Thoracic aorta (tissue), 2 donors: ENCODE data around the gene USP53. TPM values are rescaled to one million over a fixed set of nuclear protein-coding genes. Genes with fewer than 3 reads are reported as not detected.

ENCODE experiments used
- ATAC-seq: fragments of 150-250 bp; one replicate; pipeline ENCODE4 v1.8.0; 2017; ENCODE audit warnings: low read depth; ENCODE audit not compliant: insufficient number of reproducible peaks, low FRiP score
- DNase-seq: peaks from one replicate; pipeline ENCODE4 v3.0.0-alpha.2; 2020; ENCODE audit warnings: low spot score
- H3K27ac ChIP-seq, 2 donors: fragments of 200-600 bp; sonication (generic); 1 replicate in 1 of 2; 2 replicates in 1 of 2; pipeline ENCODE4 v1.5.1; 2016; ENCODE audit warnings: mild to moderate bottlenecking in 2 of 2, moderate library complexity in 2 of 2
- H3K27me3 ChIP-seq: fragments of 200-600 bp; sonication (generic); replicated peaks from 2 replicates; pipeline ENCODE4 v1.6.0; 2016; ENCODE audit warnings: mild to moderate bottlenecking; ENCODE audit not compliant: insufficient read depth
- H3K36me3 ChIP-seq: fragments of 200-600 bp; sonication (generic); one replicate; pipeline ENCODE4 v1.5.1; 2016
- H3K4me1 ChIP-seq, 2 donors: fragments of 200-600 bp; sonication (generic); 1 replicate in 1 of 2; 2 replicates in 1 of 2; pipeline versions ENCODE4 v1.5.1 to v1.6.0; 2016; ENCODE audit warnings: low read depth in 2 of 2, mild to moderate bottlenecking in 1 of 2; ENCODE audit not compliant: control insufficient read depth in 1 of 2
- H3K4me3 ChIP-seq: fragments of 200-600 bp; sonication (generic); 2 replicates; pipeline ENCODE4 v1.5.1; 2016; ENCODE audit warnings: mild to moderate bottlenecking
- H3K9me3 ChIP-seq: fragments of 200-600 bp; sonication (generic); 2 replicates; pipeline ENCODE4 v1.5.1; 2016
- CTCF ChIP-seq: fragments of 200-600 bp; sonication (generic); IDR thresholded peaks from one replicate; pipeline ENCODE4 v1.5.1; 2019; ENCODE audit warnings: antibody characterized with exemption
- total RNA-seq, 2 donors: library from RNA; depleted of rRNA; stranded (reverse); fragments of >200 nt; gene quantifications; one replicate each; pipeline versions ENCODE4 v1.1.0 to v1.2.3, GENCODE V29; 2016

The USP53 gene
- total RNA-seq, 2 donors from 2014 or later, result 112 to 208 TPM

DNA sequence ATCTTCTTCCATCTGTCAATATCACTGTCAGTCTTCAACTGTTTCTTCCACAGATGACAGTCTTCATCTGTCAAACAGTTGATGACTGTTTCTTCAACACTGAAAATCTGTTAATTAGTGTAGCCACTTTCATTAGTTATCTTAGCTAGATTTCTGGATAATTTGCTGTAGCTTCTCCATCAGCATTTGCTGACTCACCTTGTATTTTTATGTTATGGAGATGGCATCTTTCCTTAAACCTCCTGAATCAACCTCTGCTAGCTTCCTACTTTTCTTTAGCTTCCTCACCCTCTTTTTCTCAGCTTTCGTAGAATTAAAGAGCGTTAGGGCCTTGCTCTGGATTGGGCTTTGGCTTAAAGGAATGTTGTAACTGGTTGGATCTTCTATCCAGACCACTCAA is 25.1 kb downstream of the USP53 start:
- Histone ChIP-seq H3K36me3 (peaks cover 19% of the 10 kb centered on the region), H3K4me3 (no peak overlapping the region), H3K27ac (no peak overlapping the region), H3K27me3 (no peaks in the 10 kb centered on the region), H3K4me1 (peaks cover 17 to 41% of the 10 kb centered on the region in 2 donors), H3K9me3 (no peaks in the 10 kb centered on the region)
- ATAC-seq (no peak), DNase-seq (no peak)
- no peak for TF ChIP-seq CTCF

DNA sequence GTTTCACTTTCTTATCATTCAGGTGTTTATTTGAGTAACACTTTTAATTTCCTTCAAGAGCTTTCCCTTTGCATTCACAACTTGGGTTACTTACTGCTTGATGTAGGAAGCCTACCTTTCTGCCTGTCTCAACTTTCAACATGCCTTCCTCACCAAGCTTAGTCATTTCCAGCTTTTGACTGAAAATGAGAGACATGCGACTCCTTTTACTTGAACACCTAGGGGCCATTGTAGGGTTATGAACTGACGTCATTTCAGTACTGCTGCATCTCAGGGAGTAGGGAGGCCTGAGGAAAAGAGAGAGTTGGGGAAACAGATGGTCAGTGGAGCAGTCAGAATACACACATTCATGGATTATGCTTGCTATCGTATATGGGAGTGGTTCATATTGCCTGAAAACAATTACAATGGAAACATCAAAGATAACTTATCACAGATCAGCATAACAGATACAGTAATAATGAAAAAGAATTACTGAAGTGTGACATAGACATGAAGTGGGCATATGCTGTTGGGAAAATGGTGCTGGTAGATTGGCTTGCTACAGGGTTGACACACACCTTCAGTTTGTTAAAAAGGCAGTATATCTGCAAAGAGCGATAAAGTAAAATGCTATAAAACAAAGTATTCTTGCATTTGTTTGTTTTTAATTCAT is 25.7 kb downstream of the USP53 start:
- DNase-seq, result no peak
- H3K4me3 ChIP-seq, result no peak overlapping the region
- no peak for ATAC-seq
- H3K4me1 ChIP-seq, result peaks cover 17 to 35% of the 10 kb centered on the region in 2 donors
- H3K9me3 ChIP-seq, result no peaks in the 10 kb centered on the region
- no peaks in the 10 kb centered on the region for H3K27me3 ChIP-seq
- no peak overlapping the region for H3K27ac ChIP-seq
- H3K36me3 ChIP-seq, result peaks cover 19% of the 10 kb centered on the region
- TF ChIP-seq CTCF, result no peak

DNA sequence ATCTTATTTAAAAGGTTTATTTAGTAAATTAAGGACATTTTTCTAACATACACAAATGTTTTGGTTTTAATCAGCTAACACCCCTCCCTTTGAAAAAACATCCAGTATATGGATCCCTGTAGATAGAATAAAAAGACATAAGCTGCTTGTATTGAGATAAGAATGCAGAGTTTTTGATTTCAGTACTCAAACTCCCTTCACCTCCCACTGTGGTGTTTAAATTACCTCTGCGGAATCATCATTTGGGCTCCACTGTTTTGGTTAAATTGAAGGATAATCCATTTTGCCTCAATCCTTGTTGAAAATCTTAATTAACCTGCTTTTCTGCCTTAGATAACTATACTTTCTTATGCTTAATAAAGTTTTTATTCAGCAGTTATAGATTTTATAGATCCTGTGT is 27.6 kb downstream of the USP53 start:
- Histone ChIP-seq H3K4me3 (no peak overlapping the region), H3K27me3 (no peaks in the 10 kb centered on the region), H3K9me3 (no peaks in the 10 kb centered on the region), H3K36me3 (peaks cover 23% of the 10 kb centered on the region), H3K27ac (no peak overlapping the region), H3K4me1 (peaks cover 10 to 38% of the 10 kb centered on the region in 2 donors)
- DNase-seq (no peak), ATAC-seq (no peak)
- no peak for TF ChIP-seq CTCF

- DNase-seq (no peak), ATAC-seq (no peak)
- Histone ChIP-seq H3K9me3 (no peaks in the 10 kb centered on the region), H3K4me1 (peaks cover 10 to 40% of the 10 kb centered on the region in 2 donors), H3K36me3 (peaks cover 21% of the 10 kb centered on the region), H3K27me3 (no peaks in the 10 kb centered on the region), H3K27ac (no peak overlapping the region), H3K4me3 (no peak overlapping the region)
- TF ChIP-seq CTCF, result no peak
Observed at GRCh38 chr4:119240568-119240967, 28.1 kb downstream of the USP53 start.

DNA sequence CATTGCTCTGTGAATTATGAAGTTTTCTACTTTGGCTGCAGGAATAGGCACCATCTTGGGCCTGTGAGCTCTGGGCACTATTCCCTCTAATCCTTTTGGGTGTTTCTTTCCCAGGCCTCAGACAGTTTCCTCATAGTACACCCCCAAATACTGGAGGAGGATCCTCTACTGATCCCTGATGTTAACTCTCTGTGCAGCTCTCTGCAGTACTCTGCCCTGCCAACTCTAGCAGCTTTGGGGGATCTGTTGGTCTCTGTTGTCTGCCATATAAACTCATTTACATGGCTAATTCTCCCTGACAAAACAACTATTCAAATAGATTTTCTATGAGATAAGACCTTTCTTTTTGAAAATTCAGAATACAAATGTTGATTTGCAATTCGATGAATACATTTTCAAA is 29.9 kb downstream of the USP53 start:
- H3K27me3 ChIP-seq, result no peaks in the 10 kb centered on the region
- H3K9me3 ChIP-seq, result no peaks in the 10 kb centered on the region
- H3K4me1 ChIP-seq, result peaks cover 10 to 40% of the 10 kb centered on the region in 2 donors
- TF ChIP-seq CTCF, result no peak
- no peak for ATAC-seq
- peak overlapping the region; percentile 10 to 22 for H3K27ac ChIP-seq
- H3K4me3 ChIP-seq, result no peak overlapping the region
- H3K36me3 ChIP-seq, result peaks cover 14% of the 10 kb centered on the region
- no peak for DNase-seq
